HG03520 (cell line): ENCODE results near the gene THSD4.

Source experiments
- ATAC-seq: cut with Tn5 transposase; IDR thresholded peaks from one replicate; pipeline ENCODE4 v1.9.1; 2021; ENCODE audit warnings: mild to moderate bottlenecking, moderate library complexity; ENCODE audit not compliant: unreplicated experiment

THSD4 gene

GRCh38 chr15:71463156-71463665, 347.9 kb downstream of the THSD4 start:
- ATAC-seq, result no peak

GRCh38 chr15:71465131-71465955, 350.1 kb downstream of the THSD4 start:
- no peak for ATAC-seq

- no peak for ATAC-seq
Measured at GRCh38 chr15:71468715-71469114, 353.4 kb downstream of the THSD4 start.

- no peak for ATAC-seq
Measured at GRCh38 chr15:71469413-71469812, 354.1 kb downstream of the THSD4 start.

- ATAC-seq, result no peak
Measured at GRCh38 chr15:71471347-71471746, 356.1 kb downstream of the THSD4 start.

GRCh38 chr15:71472566-71472965, 357.3 kb downstream of the THSD4 start:
- ATAC-seq, result no peak

GRCh38 chr15:71473751-71474150, 358.5 kb downstream of the THSD4 start:
- ATAC-seq, result no peak

GRCh38 chr15:71476823-71477222, 361.6 kb downstream of the THSD4 start:
- no peak for ATAC-seq

GRCh38 chr15:71480556-71480955, 365.3 kb downstream of the THSD4 start:
- ATAC-seq, result no peak

GRCh38 chr15:71484080-71484479, 368.8 kb downstream of the THSD4 start:
- ATAC-seq, result no peak

GRCh38 chr15:71485094-71485693, 369.9 kb downstream of the THSD4 start:
- ATAC-seq, result no peak

- ATAC-seq, result no peak
Measured at GRCh38 chr15:71489570-71489969, 374.3 kb downstream of the THSD4 start.

GRCh38 chr15:71493526-71493925, 378.3 kb downstream of the THSD4 start:
- no peak for ATAC-seq

GRCh38 chr15:71494563-71495397, 379.5 kb downstream of the THSD4 start:
- no peak for ATAC-seq

GRCh38 chr15:71495398-71495780, 380.1 kb downstream of the THSD4 start:
- no peak for ATAC-seq

- ATAC-seq, result no peak
Measured at GRCh38 chr15:71496336-71496955, 381.2 kb downstream of the THSD4 start.

- no peak for ATAC-seq
Measured at GRCh38 chr15:71501344-71502076, 386.2 kb downstream of the THSD4 start.

- no peak for ATAC-seq
Measured at GRCh38 chr15:71502077-71502432, 386.8 kb downstream of the THSD4 start.

GRCh38 chr15:71505962-71506361, 390.7 kb downstream of the THSD4 start:
- ATAC-seq, result no peak

- ATAC-seq, result no peak
Measured at GRCh38 chr15:71506946-71507345, 391.7 kb downstream of the THSD4 start.
